C4-2B (cell line): ENCODE measurements around the gene SULT1C2.

Source experiments
- H3K27ac ChIP-seq: fragments of 450-650 bp; 2 replicates; pipeline ENCODE4 v1.5.1; 2017
- CTCF ChIP-seq: fragments of 450-650 bp; conservative IDR thresholded peaks from 2 replicates; pipeline ENCODE4 v1.5.1; 2017; ENCODE audit warnings: mild to moderate bottlenecking
- ZFX ChIP-seq: fragments of 450-650 bp; IDR thresholded peaks from 2 replicates; pipeline ENCODE4 v1.6.1; 2017

Gene SULT1C2

GRCh38 chr2:108288534-108289106 lies at the start of gene SULT1C2:
SULT1C2 (plus strand) TSS chr2:108288895; CDS start chr2:108293668, 4,773 bp downstream.
- no peak within 1 kb of the TSS for H3K27ac ChIP-seq
- TF ChIP-seq ZFX (no peak), CTCF (no peak)

- H3K27ac ChIP-seq = no peak within 1 kb of the TSS
- TF ChIP-seq CTCF (no peak), ZFX (no peak)
These were observed 48.9 kb upstream of the SULT1C2 start, which contains the start of gene SULT1C3 for GRCh38 chr2:108239786-108240185. SULT1C3 (plus strand) TSS chr2:108239968; CDS start chr2:108247195, 7,227 bp downstream.

- TF ChIP-seq ZFX = no peak
- H3K27ac ChIP-seq = no peak overlapping the region
These were observed 47.7 kb upstream of the SULT1C2 start for GRCh38 chr2:108240966-108241365.

GRCh38 chr2:108243566-108243965 lies 45.1 kb upstream of the SULT1C2 start:
- no peak for TF ChIP-seq CTCF
- TF ChIP-seq ZFX = no peak
- no peak overlapping the region for H3K27ac ChIP-seq

GRCh38 chr2:108244667-108245414 lies 43.9 kb upstream of the SULT1C2 start:
- TF ChIP-seq CTCF = no peak
- no peak for TF ChIP-seq ZFX
- no peak overlapping the region for H3K27ac ChIP-seq

- TF ChIP-seq ZFX (no peak), CTCF (no peak)
- no peak overlapping the region for H3K27ac ChIP-seq
These were observed 35.6 kb upstream of the SULT1C2 start for GRCh38 chr2:108253106-108253505.

- no peak for TF ChIP-seq ZFX
- no peak for TF ChIP-seq CTCF
- H3K27ac ChIP-seq = no peak overlapping the region
These were observed 30.9 kb upstream of the SULT1C2 start for GRCh38 chr2:108257757-108258331.
